Panc1 (cell line): ENCODE results near the gene CARMIL3.

Experiments used
- POLR2AphosphoS5 ChIP-seq: IDR thresholded peaks from 2 replicates; pipeline ENCODE4 v1.6.1; 2012; ENCODE audit warnings: mild to moderate bottlenecking, low read depth, low read length, moderate library complexity
- SIN3A ChIP-seq: IDR thresholded peaks from 2 replicates; pipeline ENCODE4 v1.6.1; 2012; ENCODE audit warnings: low read depth, mild to moderate bottlenecking, low read length, moderate library complexity, borderline replicate concordance; ENCODE audit not compliant: insufficient read depth
- TF ChIP-seq, protein P1 (sequence below): fragments of 450-650 bp; IDR thresholded peaks from 2 replicates; pipeline ENCODE4 v1.5.1; 2017; ENCODE audit warnings: mild to moderate bottlenecking
- TF ChIP-seq, protein P2 (sequence below), 2 experiments: IDR thresholded peaks; 2 replicates each; pipeline ENCODE4 v1.6.1; 2011 to 2012; ENCODE audit warnings: low read depth in 2 of 2, control low read depth in 1 of 2, low read length in 1 of 2, mild to moderate bottlenecking in 1 of 2, moderate library complexity in 1 of 2; ENCODE audit not compliant: insufficient read depth in 1 of 2

DNA sequence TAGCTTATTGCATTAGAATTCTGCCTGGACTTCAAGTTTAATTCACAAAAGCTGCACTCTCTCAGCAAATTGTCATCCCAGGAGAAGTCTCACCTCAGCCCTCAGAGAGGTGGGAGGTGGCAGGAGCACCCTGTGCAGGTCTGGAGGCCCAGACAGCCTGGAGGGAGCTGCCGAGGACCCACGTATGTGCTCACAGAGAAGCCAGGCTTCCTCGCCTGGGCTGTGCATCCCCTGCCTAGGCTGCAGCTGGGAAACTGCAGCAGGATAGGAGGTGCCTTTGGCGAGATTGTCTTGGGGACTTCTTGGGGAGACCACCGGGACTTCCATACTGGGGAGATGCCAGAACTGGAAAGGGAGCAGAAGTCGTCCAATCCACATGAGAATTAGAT, 28.3 kb downstream of the CARMIL3 start:
- TF ChIP-seq, protein P1, sequence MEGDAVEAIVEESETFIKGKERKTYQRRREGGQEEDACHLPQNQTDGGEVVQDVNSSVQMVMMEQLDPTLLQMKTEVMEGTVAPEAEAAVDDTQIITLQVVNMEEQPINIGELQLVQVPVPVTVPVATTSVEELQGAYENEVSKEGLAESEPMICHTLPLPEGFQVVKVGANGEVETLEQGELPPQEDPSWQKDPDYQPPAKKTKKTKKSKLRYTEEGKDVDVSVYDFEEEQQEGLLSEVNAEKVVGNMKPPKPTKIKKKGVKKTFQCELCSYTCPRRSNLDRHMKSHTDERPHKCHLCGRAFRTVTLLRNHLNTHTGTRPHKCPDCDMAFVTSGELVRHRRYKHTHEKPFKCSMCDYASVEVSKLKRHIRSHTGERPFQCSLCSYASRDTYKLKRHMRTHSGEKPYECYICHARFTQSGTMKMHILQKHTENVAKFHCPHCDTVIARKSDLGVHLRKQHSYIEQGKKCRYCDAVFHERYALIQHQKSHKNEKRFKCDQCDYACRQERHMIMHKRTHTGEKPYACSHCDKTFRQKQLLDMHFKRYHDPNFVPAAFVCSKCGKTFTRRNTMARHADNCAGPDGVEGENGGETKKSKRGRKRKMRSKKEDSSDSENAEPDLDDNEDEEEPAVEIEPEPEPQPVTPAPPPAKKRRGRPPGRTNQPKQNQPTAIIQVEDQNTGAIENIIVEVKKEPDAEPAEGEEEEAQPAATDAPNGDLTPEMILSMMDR, result no peak
- TF ChIP-seq POLR2AphosphoS5, result no peak
- TF ChIP-seq, protein P2, sequence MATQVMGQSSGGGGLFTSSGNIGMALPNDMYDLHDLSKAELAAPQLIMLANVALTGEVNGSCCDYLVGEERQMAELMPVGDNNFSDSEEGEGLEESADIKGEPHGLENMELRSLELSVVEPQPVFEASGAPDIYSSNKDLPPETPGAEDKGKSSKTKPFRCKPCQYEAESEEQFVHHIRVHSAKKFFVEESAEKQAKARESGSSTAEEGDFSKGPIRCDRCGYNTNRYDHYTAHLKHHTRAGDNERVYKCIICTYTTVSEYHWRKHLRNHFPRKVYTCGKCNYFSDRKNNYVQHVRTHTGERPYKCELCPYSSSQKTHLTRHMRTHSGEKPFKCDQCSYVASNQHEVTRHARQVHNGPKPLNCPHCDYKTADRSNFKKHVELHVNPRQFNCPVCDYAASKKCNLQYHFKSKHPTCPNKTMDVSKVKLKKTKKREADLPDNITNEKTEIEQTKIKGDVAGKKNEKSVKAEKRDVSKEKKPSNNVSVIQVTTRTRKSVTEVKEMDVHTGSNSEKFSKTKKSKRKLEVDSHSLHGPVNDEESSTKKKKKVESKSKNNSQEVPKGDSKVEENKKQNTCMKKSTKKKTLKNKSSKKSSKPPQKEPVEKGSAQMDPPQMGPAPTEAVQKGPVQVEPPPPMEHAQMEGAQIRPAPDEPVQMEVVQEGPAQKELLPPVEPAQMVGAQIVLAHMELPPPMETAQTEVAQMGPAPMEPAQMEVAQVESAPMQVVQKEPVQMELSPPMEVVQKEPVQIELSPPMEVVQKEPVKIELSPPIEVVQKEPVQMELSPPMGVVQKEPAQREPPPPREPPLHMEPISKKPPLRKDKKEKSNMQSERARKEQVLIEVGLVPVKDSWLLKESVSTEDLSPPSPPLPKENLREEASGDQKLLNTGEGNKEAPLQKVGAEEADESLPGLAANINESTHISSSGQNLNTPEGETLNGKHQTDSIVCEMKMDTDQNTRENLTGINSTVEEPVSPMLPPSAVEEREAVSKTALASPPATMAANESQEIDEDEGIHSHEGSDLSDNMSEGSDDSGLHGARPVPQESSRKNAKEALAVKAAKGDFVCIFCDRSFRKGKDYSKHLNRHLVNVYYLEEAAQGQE (IDR thresholded peaks at IDR 0.05; ENCODE audit: insufficient read depth in 1 of 2, low read depth in 2 of 2, low read length in 1 of 2), result no peak
- TF ChIP-seq SIN3A, result no peak
